Right lobe of liver (tissue), 6 donors: Measurements from ENCODE around the gene MSL2. TPM values are rescaled to one million over a fixed set of nuclear protein-coding genes. Genes with fewer than 3 reads are reported as not detected.
"Not testable (repeated sequence)": the region's sequence is repeated elsewhere in the genome, so short reads cannot be mapped to it uniquely, and the experiment has no call there.

Experiments
- ATAC-seq, 4 donors: fragments of 200-7000 bp; cut with Tn5 transposase; one replicate each; pipeline ENCODE4 v1.9.1; 2020; ENCODE audit warnings: mild to moderate bottlenecking in 4 of 4, moderate library complexity in 4 of 4
- DNase-seq, 3 donors: peaks; one replicate each; pipeline ENCODE4 v3.0.0-alpha.2; 2020
- H3K27ac ChIP-seq, 3 donors: fragments of 200-600 bp; one replicate each; pipeline ENCODE4 v1.8.0; 2022
- H3K27me3 ChIP-seq, 2 donors: fragments of 200-600 bp; one replicate each; pipeline ENCODE4 v1.8.0; 2022
- H3K36me3 ChIP-seq, 4 donors: fragments of 200-600 bp; sonication (generic) in 1 of 4; one replicate each; pipeline versions ENCODE4 v1.5.1 to v1.8.0; 2017 to 2022; ENCODE audit warnings: control low read depth in 1 of 4
- H3K4me1 ChIP-seq, 4 donors: fragments of 200-600 bp; sonication (generic) in 1 of 4; one replicate each; pipeline versions ENCODE4 v1.5.1 to v1.8.0; 2017 to 2022; ENCODE audit warnings: control low read depth in 1 of 4
- H3K4me3 ChIP-seq, 3 donors: fragments of 200-600 bp; one replicate each; pipeline ENCODE4 v1.8.0; 2022
- H3K9me3 ChIP-seq, 4 donors: fragments of 200-600 bp; sonication (generic) in 1 of 4; one replicate each; pipeline versions ENCODE4 v1.5.1 to v1.8.0; 2017 to 2022; ENCODE audit warnings: control low read depth in 1 of 4
- POLR2A ChIP-seq: fragments of 450-650 bp; IDR thresholded peaks from one replicate; pipeline ENCODE4 v1.6.1; 2017; ENCODE audit warnings: antibody characterized with exemption, mild to moderate bottlenecking
- WGBS: methylation state at CpG from one replicate; pipeline ENCODE4 v1.1.6; 2018; ENCODE audit warnings: low coverage, low lambda C conversion rate; ENCODE audit not compliant: insufficient coverage; ENCODE audit errors: missing lambda C conversion rate; 5-methylcytosine and 5-hydroxymethylcytosine counted together
- intact Hi-C, 2 donors: fragments of 100-400 bp; cut with DNase I; formaldehyde crosslinking; loops; one replicate each; pipeline versions ENCODE4 v1.11.2 to v1.14.1; 2022
- total RNA-seq, 6 experiments: library from RNA; depleted of rRNA in 2 of 6; stranded (reverse); fragments of >200 nt in 2 of 6; fragmentation: NEBNext Ultra II Directional in 3 of 6; extraction: Animal tissue kit (Norgen Biotek cat#: 25700) in 3 of 6; gene quantifications; one replicate each; pipeline versions ENCODE4 v1.1.0 to v1.2.4, GENCODE V29; 2016 to 2023
- TF ChIP-seq, protein P1 (sequence below), 4 donors: fragments of 200-600 bp in 3 of 4; fragments of 450-650 bp in 1 of 4; IDR thresholded peaks; one replicate each; pipeline versions ENCODE4 v1.5.1 to v1.8.0; 2016 to 2022; ENCODE audit warnings: antibody characterized with exemption in 4 of 4, mild to moderate bottlenecking in 2 of 4
- donor health status: DM: no; HTN: yes; CAD: no.
- donor health status: DM: no; HTN: no; CAD: no.
- donor health status: DM: no; HTN: no; CAD: no.
- donor health status: DM: no; HTN: yes; CAD: no.
- donor health status: DM: no; HTN: yes; CAD: no.

The MSL2 gene
- total RNA-seq, 6 experiments from 2014 or later: 9.1 to 18.4 (median 13.1) TPM

DNA sequence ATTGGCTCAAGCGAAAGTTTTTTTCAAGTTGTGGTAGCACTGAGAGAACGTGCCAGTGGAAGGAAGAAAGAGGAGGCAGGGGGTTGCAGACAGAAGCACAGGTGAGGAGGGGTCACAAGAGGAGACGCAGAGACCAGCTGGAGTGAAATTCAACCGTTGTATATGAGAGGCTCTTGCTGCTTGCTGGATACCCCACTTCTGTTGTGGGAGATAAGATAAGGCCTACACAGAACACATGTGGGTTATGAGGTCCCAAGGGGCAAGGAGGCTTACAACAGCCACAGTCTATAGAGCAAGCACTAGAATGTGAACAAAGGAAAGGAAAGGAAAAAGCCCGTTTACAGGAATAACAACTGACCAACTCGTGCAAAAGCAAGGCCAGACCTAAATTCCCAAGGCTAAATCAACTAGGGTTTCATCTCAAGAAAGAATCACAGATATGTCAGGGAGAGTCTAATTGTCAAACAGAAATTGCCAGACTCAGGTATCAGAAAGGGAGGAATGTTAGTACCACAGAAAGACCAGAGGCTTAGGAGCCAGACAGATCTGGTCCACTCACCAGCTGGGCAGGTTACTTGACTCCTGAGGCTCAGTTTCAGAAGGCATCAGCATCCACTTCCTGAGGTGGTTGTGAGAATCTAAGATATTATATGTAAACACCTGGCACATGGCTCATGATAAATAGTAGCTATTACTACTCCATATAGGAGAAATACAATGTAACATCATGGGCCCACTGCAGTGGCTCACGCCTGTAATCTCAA is 60.9 kb downstream of the MSL2 start:
- ATAC-seq (peak in 1 of 4 donors; percentile 18), DNase-seq (no peak)
- H3K4me3 ChIP-seq: no peak overlapping the region
- no peak overlapping the region for H3K27ac ChIP-seq
- no peaks in the 10 kb centered on the region for H3K27me3 ChIP-seq
- WGBS: 63% methylated on average over 5 of the region's 7 CpGs
- peaks cover 0 to 11% (median 4%) of the 10 kb centered on the region in 4 donors for H3K4me1 ChIP-seq
- no peaks in the 10 kb centered on the region for H3K36me3 ChIP-seq
- H3K9me3 ChIP-seq: no peaks in the 10 kb centered on the region
- TF ChIP-seq POLR2A: no peak
- TF ChIP-seq, protein P1, sequence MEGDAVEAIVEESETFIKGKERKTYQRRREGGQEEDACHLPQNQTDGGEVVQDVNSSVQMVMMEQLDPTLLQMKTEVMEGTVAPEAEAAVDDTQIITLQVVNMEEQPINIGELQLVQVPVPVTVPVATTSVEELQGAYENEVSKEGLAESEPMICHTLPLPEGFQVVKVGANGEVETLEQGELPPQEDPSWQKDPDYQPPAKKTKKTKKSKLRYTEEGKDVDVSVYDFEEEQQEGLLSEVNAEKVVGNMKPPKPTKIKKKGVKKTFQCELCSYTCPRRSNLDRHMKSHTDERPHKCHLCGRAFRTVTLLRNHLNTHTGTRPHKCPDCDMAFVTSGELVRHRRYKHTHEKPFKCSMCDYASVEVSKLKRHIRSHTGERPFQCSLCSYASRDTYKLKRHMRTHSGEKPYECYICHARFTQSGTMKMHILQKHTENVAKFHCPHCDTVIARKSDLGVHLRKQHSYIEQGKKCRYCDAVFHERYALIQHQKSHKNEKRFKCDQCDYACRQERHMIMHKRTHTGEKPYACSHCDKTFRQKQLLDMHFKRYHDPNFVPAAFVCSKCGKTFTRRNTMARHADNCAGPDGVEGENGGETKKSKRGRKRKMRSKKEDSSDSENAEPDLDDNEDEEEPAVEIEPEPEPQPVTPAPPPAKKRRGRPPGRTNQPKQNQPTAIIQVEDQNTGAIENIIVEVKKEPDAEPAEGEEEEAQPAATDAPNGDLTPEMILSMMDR (IDR thresholded peaks at IDR 0.05): no peak
- intact Hi-C loops: no loop called here

DNA sequence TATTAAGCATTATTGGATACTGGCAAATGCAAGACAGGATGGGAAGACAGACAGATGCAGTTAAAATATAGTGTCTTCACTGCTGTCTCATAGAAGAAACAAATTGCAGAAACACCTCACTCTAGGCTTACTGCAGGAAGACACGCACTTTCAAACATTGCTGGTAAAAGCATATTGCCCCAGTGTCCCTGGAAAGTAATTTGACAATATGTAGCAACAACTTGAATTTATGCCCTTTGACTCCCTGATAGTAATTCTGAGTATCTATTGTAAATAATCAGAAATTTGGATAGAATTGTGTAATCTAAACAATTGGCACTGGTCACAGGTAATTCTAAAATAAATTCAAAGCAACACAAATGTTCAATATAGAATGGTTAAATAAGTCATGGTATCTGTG is 62.0 kb downstream of the MSL2 start:
- DNase-seq (no peak), ATAC-seq (peak; percentile 38 to 81 (median 59))
- Histone ChIP-seq H3K4me3 (no peak overlapping the region), H3K4me1 (peaks cover 0 to 11% (median 4%) of the 10 kb centered on the region in 4 donors), H3K9me3 (no peaks in the 10 kb centered on the region), H3K27ac (no peak overlapping the region), H3K27me3 (no peaks in the 10 kb centered on the region), H3K36me3 (no peaks in the 10 kb centered on the region)
- 18% methylated on average over 1 of the region's 1 CpG for WGBS
- TF ChIP-seq, protein P1 (IDR thresholded peaks at IDR 0.05): no peak
- TF ChIP-seq POLR2A: no peak
- intact Hi-C loops: no loop called here

- ATAC-seq, H3K27ac ChIP-seq, intact Hi-C loops, DNase-seq, H3K36me3 ChIP-seq, H3K4me3 ChIP-seq, H3K27me3 ChIP-seq, H3K9me3 ChIP-seq: not testable (repeated sequence)
- peaks cover 0 to 11% (median 4%) of the 10 kb centered on the region in 4 donors for H3K4me1 ChIP-seq
- WGBS: 100% methylated on average over 2 of the region's 3 CpGs
Measured at GRCh38 chr3:136131647-136132046, 64.5 kb downstream of the MSL2 start.

GRCh38 chr3:136122006-136122405 is 74.1 kb downstream of the MSL2 start:
- TF ChIP-seq POLR2A: no peak
- TF ChIP-seq, protein P1 (IDR thresholded peaks at IDR 0.05): no peak
- H3K27me3 ChIP-seq: no peaks in the 10 kb centered on the region

More at GRCh38 chr3:136122006-136122405, 74.1 kb downstream of the MSL2 start:
- H3K4me1 ChIP-seq: no peaks in the 10 kb centered on the region
- 77% methylated on average over 3 of the region's 4 CpGs for WGBS
- no peaks in the 10 kb centered on the region for H3K9me3 ChIP-seq
- ATAC-seq: no peak
- DNase-seq: no peak
- H3K27ac ChIP-seq: no peak overlapping the region
- no peak overlapping the region for H3K4me3 ChIP-seq
- intact Hi-C loops: no loop called here
- H3K36me3 ChIP-seq: no peaks in the 10 kb centered on the region
